Erythroblast (primary cell): ENCODE data around the gene MRPL27.

Experiments used
- GATA1 ChIP-seq: IDR thresholded peaks from 2 replicates; pipeline ENCODE4 v1.6.1; 2011; ENCODE audit warnings: low read depth, mild to moderate bottlenecking, control low read depth, low read length, moderate library complexity
- POLR2A ChIP-seq: IDR thresholded peaks from 2 replicates; pipeline ENCODE4 v1.6.1; 2011; ENCODE audit warnings: mild to moderate bottlenecking, low read length

DNA sequence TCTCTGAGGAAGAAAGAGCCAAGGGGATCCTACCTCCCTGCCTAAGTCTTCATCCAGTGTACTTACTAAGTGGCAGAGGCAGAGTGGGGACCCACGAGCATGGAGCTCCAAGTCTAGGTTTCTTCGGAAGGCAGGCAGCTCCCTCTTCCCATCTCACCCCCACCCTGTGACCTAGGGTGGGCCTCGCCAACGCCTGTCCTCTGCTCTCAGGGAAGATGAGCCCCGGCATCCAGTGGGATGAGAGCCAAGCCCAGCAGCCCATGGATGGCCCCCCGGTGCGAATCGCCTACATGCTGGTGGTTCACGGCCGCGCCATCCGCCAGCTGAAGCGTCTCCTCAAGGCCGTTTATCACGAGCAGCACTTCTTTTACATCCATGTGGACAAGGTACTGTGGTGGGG, 18.8 kb downstream of the MRPL27 start:
- TF ChIP-seq POLR2A (no peak), GATA1 (no peak)
